Measurements from ENCODE around the gene PCP2. TPM values are rescaled to one million over a fixed set of nuclear protein-coding genes. Genes with fewer than 3 reads are reported as not detected.

The PCP2 gene
- polyA plus RNA-seq, 2 of the 4 experiments (the other 2 are of a cell fraction) = 0.19 TPM; not detected in 1

GRCh38 chr19:7590256-7590655 lies 43.3 kb downstream of the PCP2 start:
- no peak overlapping the region for H3K4me3 ChIP-seq
- ATAC-seq (no peak), FAIRE-seq (no peak), DNase-seq (ENCODE audit: low read depth in 1 of 2, low spot score in 1 of 2) (no peak)
- no peak overlapping the region for H3K27ac ChIP-seq
- 14% methylated on average over 2 of the region's 8 CpGs for WGBS (ENCODE audit: missing lambda C conversion rate)
- no peaks in the 10 kb centered on the region for H3K9me3 ChIP-seq
- ChIA-PET POLR2A (no interaction called here), CTCF (interaction anchor here (2.3 kb wide), 1 partner anchor 22 kb away, joined by 8 read pairs; no protein-coding TSS in a partner anchor)
- H3K4me1 ChIP-seq = no peaks in the 10 kb centered on the region
- TF ChIP-seq FOSB (CRISPR knock-in tag; IDR thresholded peaks at IDR 0.05) = no peak
- no peak for TF ChIP-seq CEBPB (IDR thresholded peaks at IDR 0.05)
- no peak for TF ChIP-seq CTCF (IDR thresholded peaks at IDR 0.05)
- no peak for TF ChIP-seq RAD21 (conservative IDR thresholded peaks at IDR 0.05 in 1 of 2, IDR thresholded peaks at IDR 0.05 in 1 of 2)
- no peak for TF ChIP-seq MAFK (IDR thresholded peaks at IDR 0.05; ENCODE audit: partially characterized antibody)
- no peak for TF ChIP-seq HDAC2 (IDR thresholded peaks at IDR 0.05)
- no peak for TF ChIP-seq RFX5 (IDR thresholded peaks at IDR 0.05)
- TF ChIP-seq PHF8 (IDR thresholded peaks at IDR 0.05; ENCODE audit: borderline replicate concordance, low read depth) = no peak
- TF ChIP-seq HOXB13 (CRISPR knock-in tag; IDR thresholded peaks at IDR 0.05; ENCODE audit: low read depth) = no peak
- TF ChIP-seq, protein P1, sequence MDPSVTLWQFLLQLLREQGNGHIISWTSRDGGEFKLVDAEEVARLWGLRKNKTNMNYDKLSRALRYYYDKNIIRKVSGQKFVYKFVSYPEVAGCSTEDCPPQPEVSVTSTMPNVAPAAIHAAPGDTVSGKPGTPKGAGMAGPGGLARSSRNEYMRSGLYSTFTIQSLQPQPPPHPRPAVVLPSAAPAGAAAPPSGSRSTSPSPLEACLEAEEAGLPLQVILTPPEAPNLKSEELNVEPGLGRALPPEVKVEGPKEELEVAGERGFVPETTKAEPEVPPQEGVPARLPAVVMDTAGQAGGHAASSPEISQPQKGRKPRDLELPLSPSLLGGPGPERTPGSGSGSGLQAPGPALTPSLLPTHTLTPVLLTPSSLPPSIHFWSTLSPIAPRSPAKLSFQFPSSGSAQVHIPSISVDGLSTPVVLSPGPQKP (IDR thresholded peaks at IDR 0.05; ENCODE audit: low read depth, low read length) = no peak
- no peak for TF ChIP-seq SMC3 (IDR thresholded peaks at IDR 0.05)
- TF ChIP-seq NR3C1 (IDR thresholded peaks at IDR 0.05) = no peak
- no peak for TF ChIP-seq POLR2A (IDR thresholded peaks at IDR 0.05; ENCODE audit: low read length)
- no peak for TF ChIP-seq BHLHE40 (IDR thresholded peaks at IDR 0.05; ENCODE audit: low read depth, low read length)
- TF ChIP-seq, protein P2, sequence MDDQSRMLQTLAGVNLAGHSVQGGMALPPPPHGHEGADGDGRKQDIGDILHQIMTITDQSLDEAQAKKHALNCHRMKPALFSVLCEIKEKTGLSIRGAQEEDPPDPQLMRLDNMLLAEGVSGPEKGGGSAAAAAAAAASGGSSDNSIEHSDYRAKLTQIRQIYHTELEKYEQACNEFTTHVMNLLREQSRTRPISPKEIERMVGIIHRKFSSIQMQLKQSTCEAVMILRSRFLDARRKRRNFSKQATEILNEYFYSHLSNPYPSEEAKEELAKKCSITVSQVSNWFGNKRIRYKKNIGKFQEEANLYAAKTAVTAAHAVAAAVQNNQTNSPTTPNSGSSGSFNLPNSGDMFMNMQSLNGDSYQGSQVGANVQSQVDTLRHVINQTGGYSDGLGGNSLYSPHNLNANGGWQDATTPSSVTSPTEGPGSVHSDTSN (IDR thresholded peaks at IDR 0.05) = no peak
- TF ChIP-seq, protein P3, sequence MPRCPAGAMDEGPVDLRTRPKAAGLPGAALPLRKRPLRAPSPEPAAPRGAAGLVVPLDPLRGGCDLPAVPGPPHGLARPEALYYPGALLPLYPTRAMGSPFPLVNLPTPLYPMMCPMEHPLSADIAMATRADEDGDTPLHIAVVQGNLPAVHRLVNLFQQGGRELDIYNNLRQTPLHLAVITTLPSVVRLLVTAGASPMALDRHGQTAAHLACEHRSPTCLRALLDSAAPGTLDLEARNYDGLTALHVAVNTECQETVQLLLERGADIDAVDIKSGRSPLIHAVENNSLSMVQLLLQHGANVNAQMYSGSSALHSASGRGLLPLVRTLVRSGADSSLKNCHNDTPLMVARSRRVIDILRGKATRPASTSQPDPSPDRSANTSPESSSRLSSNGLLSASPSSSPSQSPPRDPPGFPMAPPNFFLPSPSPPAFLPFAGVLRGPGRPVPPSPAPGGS (IDR thresholded peaks at IDR 0.05) = no peak
- TF ChIP-seq GATA3 (IDR thresholded peaks at IDR 0.05; ENCODE audit: borderline replicate concordance) = no peak
- no peak for TF ChIP-seq HOXA7 (CRISPR knock-in tag; IDR thresholded peaks at IDR 0.05)
- TF ChIP-seq JUN (IDR thresholded peaks at IDR 0.05) = no peak
- no peak for TF ChIP-seq HEYL (CRISPR knock-in tag; IDR thresholded peaks at IDR 0.05)
- no peak overlapping the region for H3K4me2 ChIP-seq

GRCh38 chr19:7589822-7590221 lies 43.7 kb downstream of the PCP2 start:
- 55% methylated on average over 7 of the region's 7 CpGs for whole genome bisulfite sequencing (ENCODE audit: missing lambda C conversion rate)
- FAIRE-seq = no peak

More at GRCh38 chr19:7589822-7590221, 43.7 kb downstream of the PCP2 start:
- H3K4me3 ChIP-seq = no peak overlapping the region
- TF ChIP-seq FOXS1 (CRISPR knock-in tag; IDR thresholded peaks at IDR 0.05) (no peak), RAD21 (conservative IDR thresholded peaks at IDR 0.05 in 1 of 2, IDR thresholded peaks at IDR 0.05 in 1 of 2) (no peak), ZSCAN20 (CRISPR knock-in tag; IDR thresholded peaks at IDR 0.05) (no peak), CBX2 (IDR thresholded peaks at IDR 0.05; ENCODE audit: borderline replicate concordance, low read depth) (no peak), ZC3H11A (IDR thresholded peaks at IDR 0.05) (no peak), MAFK (IDR thresholded peaks at IDR 0.05; ENCODE audit: partially characterized antibody) (no peak), NFE2L2 (conservative IDR thresholded peaks at IDR 0.05; ENCODE audit: low read length) (no peak)
- TF ChIP-seq, protein P4, sequence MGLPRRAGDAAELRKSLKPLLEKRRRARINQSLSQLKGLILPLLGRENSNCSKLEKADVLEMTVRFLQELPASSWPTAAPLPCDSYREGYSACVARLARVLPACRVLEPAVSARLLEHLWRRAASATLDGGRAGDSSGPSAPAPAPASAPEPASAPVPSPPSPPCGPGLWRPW (IDR thresholded peaks at IDR 0.05) = no peak
- ATAC-seq (no peak), DNase-seq (ENCODE audit: low read depth in 1 of 2, low spot score in 1 of 2) (no peak)
- H3K27ac ChIP-seq = no peak overlapping the region
- no peak overlapping the region for H3K4me2 ChIP-seq
- H3K4me1 ChIP-seq = no peaks in the 10 kb centered on the region
- H3K9me3 ChIP-seq = no peaks in the 10 kb centered on the region
- ChIA-PET CTCF (interaction anchor here (1.5 to 2.3 kb wide), 1 partner anchor 21 kb away, joined by 4 to 8 read pairs; no protein-coding TSS in a partner anchor), POLR2A (no interaction called here)

Measured in A549 (cell line).